Coronary artery (tissue), 2 donors: Measurements from ENCODE around the gene SNX5.

Experiments
- DNase-seq: peaks from one replicate; pipeline ENCODE4 v3.0.0-alpha.2; 2017; ENCODE audit warnings: low spot score
- H3K27ac ChIP-seq, 2 donors: fragments of 200-600 bp; sonication (generic); one replicate each; pipeline ENCODE4 v1.5.1; 2016 to 2019
- H3K4me3 ChIP-seq: fragments of 200-600 bp; sonication (generic); 2 replicates; pipeline ENCODE4 v1.5.1; 2016; ENCODE audit warnings: mild to moderate bottlenecking, moderate library complexity
- TF ChIP-seq, protein P1 (sequence below): fragments of 200-600 bp; sonication (generic); IDR thresholded peaks from one replicate; pipeline ENCODE4 v1.5.1; 2019; ENCODE audit warnings: antibody characterized with exemption

SNX5 gene

GRCh38 chr20:17952692-17953684, 15.6 kb downstream of the SNX5 start:
- no peak for DNase-seq
- Histone ChIP-seq H3K4me3 (no peak overlapping the region), H3K27ac (no peak overlapping the region)
- TF ChIP-seq, protein P1, sequence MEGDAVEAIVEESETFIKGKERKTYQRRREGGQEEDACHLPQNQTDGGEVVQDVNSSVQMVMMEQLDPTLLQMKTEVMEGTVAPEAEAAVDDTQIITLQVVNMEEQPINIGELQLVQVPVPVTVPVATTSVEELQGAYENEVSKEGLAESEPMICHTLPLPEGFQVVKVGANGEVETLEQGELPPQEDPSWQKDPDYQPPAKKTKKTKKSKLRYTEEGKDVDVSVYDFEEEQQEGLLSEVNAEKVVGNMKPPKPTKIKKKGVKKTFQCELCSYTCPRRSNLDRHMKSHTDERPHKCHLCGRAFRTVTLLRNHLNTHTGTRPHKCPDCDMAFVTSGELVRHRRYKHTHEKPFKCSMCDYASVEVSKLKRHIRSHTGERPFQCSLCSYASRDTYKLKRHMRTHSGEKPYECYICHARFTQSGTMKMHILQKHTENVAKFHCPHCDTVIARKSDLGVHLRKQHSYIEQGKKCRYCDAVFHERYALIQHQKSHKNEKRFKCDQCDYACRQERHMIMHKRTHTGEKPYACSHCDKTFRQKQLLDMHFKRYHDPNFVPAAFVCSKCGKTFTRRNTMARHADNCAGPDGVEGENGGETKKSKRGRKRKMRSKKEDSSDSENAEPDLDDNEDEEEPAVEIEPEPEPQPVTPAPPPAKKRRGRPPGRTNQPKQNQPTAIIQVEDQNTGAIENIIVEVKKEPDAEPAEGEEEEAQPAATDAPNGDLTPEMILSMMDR = no peak

- Histone ChIP-seq H3K4me3 (no peak overlapping the region), H3K27ac (no peak overlapping the region)
- DNase-seq = no peak
- TF ChIP-seq, protein P1 = no peak
Measured at GRCh38 chr20:17951323-17951722, 17.3 kb downstream of the SNX5 start.

GRCh38 chr20:17950670-17951069, 17.9 kb downstream of the SNX5 start:
- Histone ChIP-seq H3K4me3 (no peak overlapping the region), H3K27ac (no peak overlapping the region)
- no peak for DNase-seq
- TF ChIP-seq, protein P1 = no peak

GRCh38 chr20:17949899-17950298, 18.7 kb downstream of the SNX5 start:
- H3K4me3 ChIP-seq = no peak overlapping the region
- H3K27ac ChIP-seq = no peak overlapping the region
- DNase-seq = no peak
- TF ChIP-seq, protein P1 = no peak

- TF ChIP-seq, protein P1 = no peak
- H3K4me3 ChIP-seq = no peak overlapping the region
- no peak for DNase-seq
- no peak overlapping the region for H3K27ac ChIP-seq
Measured at GRCh38 chr20:17948442-17948841, 20.2 kb downstream of the SNX5 start.

GRCh38 chr20:17947474-17947815, 21.1 kb downstream of the SNX5 start:
- Histone ChIP-seq H3K4me3 (no peak overlapping the region), H3K27ac (no peak overlapping the region)
- TF ChIP-seq, protein P1 = no peak
- no peak for DNase-seq
